NCI-H510A (cell line): ENCODE data around the gene C1orf174.
"Not testable (repeated sequence)": the region's sequence is repeated elsewhere in the genome, so short reads cannot be mapped to it uniquely, and the experiment has no call there.

Experiments used
- DNase-seq: peaks from one replicate; lab custom pipeline; 2025; lab: John Stamatoyannopoulos, UW

The C1orf174 gene

DNA sequence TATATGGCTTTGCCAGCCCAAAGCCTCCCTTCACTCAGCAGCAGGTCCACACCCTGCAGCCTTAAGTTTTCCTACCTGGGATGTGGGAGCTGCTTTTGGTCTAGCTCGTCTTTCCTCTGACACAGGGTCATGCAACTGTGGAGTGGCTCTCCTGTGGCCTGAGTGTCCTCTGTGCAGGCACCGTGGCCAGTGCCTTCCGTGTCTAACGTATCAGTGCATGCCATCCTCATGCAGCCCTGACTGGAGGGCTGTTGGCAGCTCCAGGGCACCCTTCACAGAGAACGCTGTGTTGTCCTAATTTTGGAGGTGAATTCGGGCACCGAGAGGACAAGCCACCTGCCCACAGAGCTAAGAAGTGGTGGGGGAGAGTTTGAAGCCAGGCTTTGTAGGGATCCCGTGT lies 25.7 kb upstream of the C1orf174 start:
- no peak for DNase-seq

DNA sequence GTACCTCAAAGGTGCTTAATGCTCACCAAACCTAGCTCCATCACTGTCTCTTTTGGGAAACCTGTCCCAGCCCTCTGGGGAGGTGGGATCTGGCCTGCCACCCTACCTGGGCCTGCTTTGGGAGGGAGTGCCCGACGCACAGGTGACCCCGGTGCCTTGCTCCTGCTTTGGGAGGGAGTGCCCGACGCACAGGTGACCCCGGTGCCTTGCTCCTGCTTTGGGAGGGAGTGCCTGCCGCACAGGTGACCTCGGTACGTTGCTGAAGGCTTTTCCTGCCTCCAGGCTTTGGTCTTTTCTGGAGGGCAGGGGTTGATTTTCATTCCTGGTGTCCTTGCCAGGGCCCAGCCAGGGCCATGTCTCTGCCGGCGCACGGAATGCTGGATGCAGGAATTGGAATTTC lies 25.2 kb upstream of the C1orf174 start:
- no peak for DNase-seq

- DNase-seq = peak; percentile 82
These were observed 24.8 kb upstream of the C1orf174 start for GRCh38 chr1:3924825-3925220.

DNA sequence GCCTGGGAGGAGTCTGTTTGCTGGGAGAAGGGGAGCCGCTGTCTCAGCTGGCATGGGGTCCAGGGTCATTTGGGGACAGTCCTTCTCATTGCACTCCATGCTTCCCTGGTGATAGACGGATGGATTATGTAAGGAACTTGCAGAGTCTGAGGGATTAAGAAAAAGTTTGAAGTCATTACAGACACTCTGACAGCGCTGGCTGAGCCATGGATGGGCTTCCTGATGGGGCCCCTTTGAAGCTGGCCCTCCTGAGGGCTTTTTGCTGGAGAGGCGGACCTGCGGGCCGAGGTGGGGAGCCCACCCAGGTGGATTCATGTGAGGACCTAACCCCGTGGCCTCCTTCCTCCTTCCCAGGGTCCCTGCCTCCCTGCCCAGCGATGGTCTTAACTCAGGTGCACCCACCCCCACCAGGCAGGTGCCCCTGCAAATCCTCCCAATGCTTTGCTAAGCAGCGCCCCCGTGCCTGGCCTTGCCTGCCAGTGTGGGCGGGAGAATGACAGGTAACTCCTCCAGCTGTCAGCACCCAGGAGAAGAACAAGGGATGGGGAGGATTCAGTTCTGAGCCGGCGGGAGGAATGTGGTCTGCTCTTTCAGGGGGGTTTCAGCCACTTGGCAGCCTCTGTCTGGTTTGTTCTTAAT lies 24.2 kb upstream of the C1orf174 start:
- no peak for DNase-seq

DNA sequence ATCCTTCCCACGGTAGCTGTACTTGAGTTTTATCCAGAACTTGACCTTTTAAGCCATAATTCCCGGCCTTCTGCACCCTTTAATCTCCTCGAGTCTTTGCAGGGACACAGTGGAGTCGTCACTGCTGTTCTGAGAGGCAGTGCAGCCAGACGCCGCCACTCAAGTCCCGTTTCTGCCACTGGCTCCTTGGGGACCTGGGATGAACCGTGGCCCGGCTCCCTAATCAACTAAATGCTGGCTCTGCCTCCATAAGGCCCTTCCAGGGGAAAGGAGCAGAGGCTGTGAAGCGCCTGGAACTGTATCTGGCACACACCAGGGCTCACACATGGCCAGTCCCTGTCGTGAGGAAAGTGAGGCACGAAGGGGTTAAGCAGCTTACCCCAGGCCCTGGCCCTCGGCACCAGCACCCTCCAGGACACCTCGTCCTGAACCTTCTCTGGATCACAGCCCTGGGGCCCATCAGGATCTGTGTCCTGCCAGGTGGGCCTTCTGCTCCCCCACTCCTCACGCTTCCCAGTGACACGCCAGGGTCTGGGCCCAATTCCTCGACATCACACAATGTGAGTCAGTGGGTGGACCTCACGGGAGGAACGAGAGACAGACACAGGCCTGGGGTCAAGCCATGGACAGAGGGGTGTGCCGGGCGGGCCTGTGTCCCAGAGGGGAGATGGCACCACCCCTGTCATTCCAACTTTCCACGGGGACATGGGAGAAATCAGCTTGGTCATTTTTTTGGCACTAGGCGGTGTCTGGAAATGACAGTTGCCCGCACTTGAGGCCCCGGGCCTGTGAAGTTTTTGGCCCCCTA lies 23.5 kb upstream of the C1orf174 start:
- no peak for DNase-seq

GRCh38 chr1:3922851-3923250 lies 22.8 kb upstream of the C1orf174 start:
- no peak for DNase-seq

- DNase-seq = peak; percentile 78
These were observed 22.2 kb upstream of the C1orf174 start for GRCh38 chr1:3922201-3922725.

DNA sequence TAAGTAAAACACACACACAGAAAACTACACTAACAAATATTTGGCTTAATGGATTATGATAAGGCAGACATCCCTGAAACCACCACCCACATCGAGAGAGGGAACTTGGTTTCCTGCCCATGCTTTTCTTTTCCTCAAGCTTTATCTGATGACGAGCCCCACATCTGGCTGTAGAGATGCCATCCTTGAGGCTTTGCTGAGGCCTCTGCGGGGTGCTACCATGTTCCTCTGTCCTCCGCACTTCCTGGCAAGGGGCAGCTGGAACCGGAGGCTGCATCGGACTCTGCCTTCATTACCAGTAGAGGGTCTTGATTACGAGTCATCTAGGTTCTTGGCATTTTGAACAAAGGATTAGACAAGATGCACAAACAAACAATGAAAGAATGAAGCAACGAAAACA lies 21.7 kb upstream of the C1orf174 start:
- no peak for DNase-seq

- DNase-seq = no peak
These were observed 19.6 kb upstream of the C1orf174 start for GRCh38 chr1:3919706-3920105.

- no peak for DNase-seq
These were observed 19.0 kb upstream of the C1orf174 start for GRCh38 chr1:3918966-3919611.

- DNase-seq = not testable (repeated sequence)
These were observed 18.3 kb upstream of the C1orf174 start for GRCh38 chr1:3918359-3918758.

DNA sequence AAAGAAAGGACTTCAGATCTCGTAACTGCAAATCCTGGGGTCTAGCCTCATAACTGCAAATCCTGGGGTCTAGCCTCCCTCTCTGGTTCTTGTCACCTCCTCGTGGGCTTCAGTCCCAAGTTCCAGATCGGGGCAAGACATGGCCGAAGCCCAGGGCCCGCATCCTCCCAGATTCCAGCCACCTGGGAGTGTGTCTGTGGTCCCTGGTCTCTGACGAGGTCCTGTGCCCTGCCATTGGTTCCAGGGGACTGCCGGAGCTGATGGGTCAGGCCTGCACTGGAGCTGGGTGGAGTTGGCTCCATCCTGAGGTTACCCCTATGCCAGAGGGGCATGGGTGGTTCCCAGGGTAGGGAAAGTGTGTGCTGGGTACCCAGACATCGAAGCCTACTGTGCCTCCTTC lies 17.7 kb upstream of the C1orf174 start:
- no peak for DNase-seq

GRCh38 chr1:3915551-3916121 lies 15.6 kb upstream of the C1orf174 start:
- DNase-seq = no peak

GRCh38 chr1:3914911-3915310 lies 14.8 kb upstream of the C1orf174 start:
- no peak for DNase-seq

GRCh38 chr1:3914331-3914851 lies 14.3 kb upstream of the C1orf174 start:
- DNase-seq = no peak

DNA sequence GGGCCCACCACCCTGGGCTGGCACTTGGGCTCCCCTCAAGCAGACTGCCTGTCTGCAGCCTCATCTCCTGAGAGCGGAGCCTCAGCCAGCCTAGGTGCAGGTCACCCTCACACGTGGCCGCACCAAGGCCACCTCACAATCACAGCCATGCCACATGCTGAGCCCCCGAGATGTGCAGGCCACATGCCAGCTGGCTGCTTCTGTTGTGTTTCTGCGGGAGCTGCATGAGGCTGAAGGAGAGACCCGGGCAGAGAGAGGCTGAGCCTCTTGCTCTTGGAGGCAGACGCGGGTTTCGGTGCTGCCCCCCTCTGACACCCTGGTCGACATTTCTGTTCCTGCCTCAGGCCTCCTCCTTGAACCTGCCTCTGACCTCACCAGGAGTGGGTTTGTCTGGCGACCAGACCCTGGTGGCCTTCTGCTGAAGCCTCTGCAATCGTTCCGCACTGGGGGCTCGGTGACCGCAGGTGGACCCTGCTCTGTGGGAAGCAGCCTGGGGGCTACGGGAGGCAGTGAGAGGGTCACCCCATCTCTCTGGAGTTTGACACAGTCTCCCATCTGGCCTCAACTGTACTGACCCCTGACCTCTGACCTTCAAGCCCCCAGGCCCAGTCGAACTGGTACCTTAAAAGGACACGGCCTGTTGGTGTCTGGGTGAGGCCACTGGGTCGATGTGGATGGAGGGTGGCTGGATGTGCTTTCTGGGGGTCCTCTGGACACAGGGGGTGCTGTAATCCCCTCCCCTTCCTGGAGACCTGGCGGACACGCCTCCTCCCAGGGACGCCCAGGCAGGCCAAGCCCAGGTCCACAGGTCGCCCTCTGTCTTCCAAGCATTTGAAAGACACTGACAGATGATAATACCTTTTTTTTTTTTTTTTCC lies 13.0 kb upstream of the C1orf174 start:
- DNase-seq = no peak

- DNase-seq = no peak
These were observed 12.1 kb upstream of the C1orf174 start for GRCh38 chr1:3911981-3912808.

- DNase-seq = peak; percentile 59
These were observed 11.1 kb upstream of the C1orf174 start for GRCh38 chr1:3910857-3911845.

DNA sequence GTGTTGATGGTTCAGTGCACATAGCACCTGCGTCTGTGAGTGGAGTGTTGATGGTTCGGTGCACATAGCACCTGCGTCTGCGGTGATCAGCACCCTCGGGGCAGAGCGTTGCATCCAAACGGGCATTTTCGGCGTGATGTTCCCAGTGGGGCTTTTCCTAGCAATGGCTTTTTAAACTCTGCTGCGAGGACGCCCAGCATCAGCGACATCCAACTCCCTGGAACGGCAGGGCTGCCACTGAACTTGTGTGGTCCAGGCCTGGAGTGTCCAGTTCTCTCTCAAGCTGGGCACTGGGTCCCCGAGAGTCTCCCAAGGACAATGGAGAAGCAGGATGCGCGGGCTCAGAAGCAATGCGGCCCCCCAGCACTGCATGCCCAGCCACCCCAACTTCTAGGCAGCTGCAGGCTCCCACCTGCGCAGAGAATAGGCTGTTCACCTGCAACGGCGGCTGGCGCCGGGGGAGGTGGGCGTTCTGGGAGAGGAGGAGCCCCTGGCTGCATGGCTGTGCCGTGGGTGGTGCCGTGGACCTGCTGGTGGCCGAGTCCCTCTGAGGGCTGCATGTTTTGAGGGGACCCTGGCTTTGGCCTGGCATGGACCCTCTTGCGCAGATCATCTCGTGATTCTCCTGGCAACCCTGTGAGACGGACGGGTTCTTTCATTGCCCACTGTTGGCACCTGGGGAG lies 10.1 kb upstream of the C1orf174 start:
- peak; percentile 45 for DNase-seq
